Mesendoderm (in vitro differentiated cells): ENCODE results near the gene PLCL2.

ENCODE experiments used
- DNase-seq: peaks from one replicate; pipeline ENCODE4 v3.0.0; 2013
- H2AK5ac ChIP-seq: 2 replicates; pipeline ENCODE4 v1.6.1; 2013; ENCODE audit warnings: low read length, inconsistent platforms
- H2BK120ac ChIP-seq: 2 replicates; pipeline ENCODE4 v1.6.1; 2013; ENCODE audit warnings: low read depth, mild to moderate bottlenecking, low read length, moderate library complexity, mixed read lengths
- H2BK15ac ChIP-seq: replicated peaks from 2 replicates; pipeline ENCODE4 v1.6.1; 2013; ENCODE audit warnings: low read depth, mild to moderate bottlenecking, moderate library complexity
- H2BK5ac ChIP-seq: 2 replicates; pipeline ENCODE4 v1.6.1; 2013; ENCODE audit warnings: low read length, inconsistent platforms
- H3K18ac ChIP-seq: 2 replicates; pipeline ENCODE4 v1.6.1; 2013; ENCODE audit warnings: mild to moderate bottlenecking, low read length, mixed read lengths
- H3K23ac ChIP-seq: one replicate; pipeline ENCODE4 v1.6.1; 2013; ENCODE audit warnings: low read length
- H3K27ac ChIP-seq: 2 replicates; pipeline ENCODE4 v1.5.1; 2013; ENCODE audit warnings: low read depth, mild to moderate bottlenecking, inconsistent platforms, low read length, moderate library complexity
- H3K27me3 ChIP-seq: 2 replicates; pipeline ENCODE4 v1.6.1; 2013; ENCODE audit warnings: low read length, control low read depth, mild to moderate bottlenecking, inconsistent platforms; ENCODE audit not compliant: insufficient read depth, poor library complexity
- H3K36me3 ChIP-seq: 2 replicates; pipeline ENCODE4 v1.6.1; 2013; ENCODE audit warnings: low read length, inconsistent platforms; ENCODE audit not compliant: control insufficient read depth, insufficient read depth
- H3K4ac ChIP-seq: one replicate; pipeline ENCODE4 v1.6.1; 2013; ENCODE audit warnings: low read depth, mild to moderate bottlenecking, low read length, moderate library complexity
- H3K4me1 ChIP-seq: 2 replicates; pipeline ENCODE4 v1.6.1; 2013; ENCODE audit warnings: low read depth, low read length, inconsistent platforms; ENCODE audit not compliant: control insufficient read depth
- H3K4me2 ChIP-seq: 2 replicates; pipeline ENCODE4 v1.6.1; 2013; ENCODE audit warnings: low read length
- H3K4me3 ChIP-seq: 2 replicates; pipeline ENCODE4 v1.5.1; 2013; ENCODE audit warnings: mild to moderate bottlenecking, low read length
- H3K56ac ChIP-seq: one replicate; pipeline ENCODE4 v1.6.1; 2013; ENCODE audit warnings: low read length
- H3K79me1 ChIP-seq: 2 replicates; pipeline ENCODE4 v1.6.1; 2013; ENCODE audit warnings: low read length, inconsistent platforms
- H3K79me2 ChIP-seq: 2 replicates; pipeline ENCODE4 v1.6.1; 2013; ENCODE audit warnings: mild to moderate bottlenecking, low read length; ENCODE audit not compliant: control insufficient read depth, insufficient read depth
- H3K9ac ChIP-seq: 2 replicates; pipeline ENCODE4 v1.6.1; 2013; ENCODE audit warnings: low read length, inconsistent platforms
- H4K5ac ChIP-seq: one replicate; pipeline ENCODE4 v1.6.1; 2013; ENCODE audit warnings: low read length
- H4K8ac ChIP-seq: one replicate; pipeline ENCODE4 v1.6.1; 2013; ENCODE audit warnings: low read depth, mild to moderate bottlenecking, control low read depth, low read length, moderate library complexity
- WGBS: extraction: QIAGEN DNeasy Blood & Tissue Kit; methylation state at CpG from one replicate; pipeline ENCODE4 v1.1.7; 2013; ENCODE audit warnings: low lambda C conversion rate, missing lambda C conversion rate; ENCODE audit not compliant: insufficient coverage; ENCODE audit errors: extremely low coverage; 5-methylcytosine and 5-hydroxymethylcytosine counted together

The PLCL2 gene

GRCh38 chr3:16840101-16840424, 44.7 kb upstream of the PLCL2 start:
- Histone ChIP-seq H3K79me2 (no peaks in the 10 kb centered on the region), H2BK15ac (no peak overlapping the region), H4K8ac (no peak overlapping the region), H3K23ac (no peak overlapping the region), H3K4ac (no peak overlapping the region), H3K36me3 (no peaks in the 10 kb centered on the region), H2AK5ac (no peak overlapping the region), H2BK5ac (no peak overlapping the region), H3K27me3 (no peaks in the 10 kb centered on the region), H3K9ac (no peak overlapping the region), H3K4me1 (no peaks in the 10 kb centered on the region), H3K27ac (no peak overlapping the region), H3K4me3 (no peak overlapping the region), H3K79me1 (no peaks in the 10 kb centered on the region), H3K4me2 (no peak overlapping the region), H2BK120ac (no peak overlapping the region), H4K5ac (no peak overlapping the region), H3K56ac (no peak overlapping the region), H3K18ac (no peak overlapping the region)
- DNase-seq = no peak
- WGBS = no CpG with 5 or more reads among the region's 1 CpG

GRCh38 chr3:16841041-16841753, 43.6 kb upstream of the PLCL2 start:
- H2BK15ac ChIP-seq = no peak overlapping the region
- DNase-seq = no peak
- H2BK5ac ChIP-seq = no peak overlapping the region
- no peak overlapping the region for H3K4me2 ChIP-seq
- no peaks in the 10 kb centered on the region for H3K27me3 ChIP-seq
- no peak overlapping the region for H3K56ac ChIP-seq
- no peak overlapping the region for H3K18ac ChIP-seq
- no peak overlapping the region for H3K23ac ChIP-seq
- H4K5ac ChIP-seq = no peak overlapping the region
- H4K8ac ChIP-seq = no peak overlapping the region
- no peaks in the 10 kb centered on the region for H3K36me3 ChIP-seq
- H2BK120ac ChIP-seq = no peak overlapping the region
- H3K9ac ChIP-seq = no peak overlapping the region
- no peak overlapping the region for H3K4ac ChIP-seq
- no peak overlapping the region for H2AK5ac ChIP-seq
- no peak overlapping the region for H3K4me3 ChIP-seq
- H3K79me1 ChIP-seq = no peaks in the 10 kb centered on the region
- H3K79me2 ChIP-seq = no peaks in the 10 kb centered on the region
- H3K4me1 ChIP-seq = no peaks in the 10 kb centered on the region
- H3K27ac ChIP-seq = no peak overlapping the region
- no CpG with 5 or more reads among the region's 7 CpGs for WGBS

- H2BK5ac ChIP-seq = no peak overlapping the region
- H2AK5ac ChIP-seq = no peak overlapping the region
- no peak overlapping the region for H4K5ac ChIP-seq
- H3K4me3 ChIP-seq = no peak overlapping the region
- no CpG with 5 or more reads among the region's 3 CpGs for WGBS
- H3K23ac ChIP-seq = no peak overlapping the region
- no peak for DNase-seq
- no peaks in the 10 kb centered on the region for H3K79me2 ChIP-seq
- no peak overlapping the region for H2BK15ac ChIP-seq
- H4K8ac ChIP-seq = no peak overlapping the region
- H3K36me3 ChIP-seq = no peaks in the 10 kb centered on the region
- no peak overlapping the region for H3K9ac ChIP-seq
- H3K56ac ChIP-seq = no peak overlapping the region
- H3K18ac ChIP-seq = no peak overlapping the region
- no peaks in the 10 kb centered on the region for H3K27me3 ChIP-seq
- no peak overlapping the region for H2BK120ac ChIP-seq
- H3K79me1 ChIP-seq = no peaks in the 10 kb centered on the region
- H3K27ac ChIP-seq = no peak overlapping the region
- H3K4ac ChIP-seq = no peak overlapping the region
- no peaks in the 10 kb centered on the region for H3K4me1 ChIP-seq
- no peak overlapping the region for H3K4me2 ChIP-seq
Observed at GRCh38 chr3:16841904-16842271, 42.9 kb upstream of the PLCL2 start.

- H4K5ac ChIP-seq = no peak overlapping the region
- H3K79me2 ChIP-seq = no peaks in the 10 kb centered on the region
- no peak overlapping the region for H3K23ac ChIP-seq
- no peak overlapping the region for H3K4ac ChIP-seq
- DNase-seq = peak; percentile 23
- no peak overlapping the region for H3K27ac ChIP-seq
- no peaks in the 10 kb centered on the region for H3K27me3 ChIP-seq
- no peak overlapping the region for H2BK120ac ChIP-seq
- no peak overlapping the region for H3K9ac ChIP-seq
- H3K4me1 ChIP-seq = no peaks in the 10 kb centered on the region
- no peak overlapping the region for H2BK5ac ChIP-seq
- no peak overlapping the region for H3K18ac ChIP-seq
- no peak overlapping the region for H4K8ac ChIP-seq
- H2BK15ac ChIP-seq = no peak overlapping the region
- H3K4me2 ChIP-seq = no peak overlapping the region
- no CpG with 5 or more reads among the region's 16 CpGs for WGBS
- no peak overlapping the region for H2AK5ac ChIP-seq
- no peaks in the 10 kb centered on the region for H3K36me3 ChIP-seq
- no peaks in the 10 kb centered on the region for H3K79me1 ChIP-seq
- H3K56ac ChIP-seq = no peak overlapping the region
- H3K4me3 ChIP-seq = no peak overlapping the region
Observed at GRCh38 chr3:16842272-16843270, 42.2 kb upstream of the PLCL2 start.

GRCh38 chr3:16844222-16844621, 40.5 kb upstream of the PLCL2 start:
- no peak overlapping the region for H2BK5ac ChIP-seq
- H4K5ac ChIP-seq = no peak overlapping the region
- H4K8ac ChIP-seq = no peak overlapping the region
- no peak overlapping the region for H3K9ac ChIP-seq
- H3K4me1 ChIP-seq = no peaks in the 10 kb centered on the region
- H3K4ac ChIP-seq = no peak overlapping the region
- no peak overlapping the region for H3K4me2 ChIP-seq
- no peak overlapping the region for H3K4me3 ChIP-seq
- H3K27me3 ChIP-seq = no peaks in the 10 kb centered on the region
- no peak overlapping the region for H3K18ac ChIP-seq
- no peak overlapping the region for H2AK5ac ChIP-seq
- no peak overlapping the region for H2BK15ac ChIP-seq
- no CpG with 5 or more reads among the region's 2 CpGs for WGBS
- no peak overlapping the region for H3K27ac ChIP-seq
- no peak overlapping the region for H3K56ac ChIP-seq
- DNase-seq = no peak
- no peaks in the 10 kb centered on the region for H3K79me2 ChIP-seq
- H2BK120ac ChIP-seq = no peak overlapping the region
- H3K79me1 ChIP-seq = no peaks in the 10 kb centered on the region
- H3K36me3 ChIP-seq = no peaks in the 10 kb centered on the region
- no peak overlapping the region for H3K23ac ChIP-seq
